ENCODE data around the gene ROR1.

DNA sequence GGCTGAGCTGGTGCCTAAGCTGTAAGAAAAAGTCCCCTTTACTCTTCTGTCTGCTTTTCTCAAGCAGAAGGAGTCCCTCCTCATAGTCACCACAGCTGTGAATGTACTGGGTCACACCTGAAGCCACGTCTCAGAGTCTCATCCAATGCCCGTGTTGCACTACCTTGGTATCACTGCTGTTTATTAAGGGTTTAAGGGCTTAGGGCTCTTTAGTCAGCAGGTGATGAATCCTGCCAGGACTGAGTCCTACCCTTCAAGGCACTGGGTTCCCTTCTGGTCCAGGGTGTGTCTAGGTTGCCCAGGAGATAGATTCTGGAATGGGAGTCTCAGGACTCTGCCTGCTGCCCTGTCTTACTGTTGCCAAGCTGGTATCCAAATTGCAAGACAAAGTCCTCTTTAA, 33.4 kb upstream of the ROR1 start:
- TF ChIP-seq CTCF (conservative IDR thresholded peaks at IDR 0.05; ENCODE audit: low read depth, low read length) (no peak), POLR2A (IDR thresholded peaks at IDR 0.05; ENCODE audit: low read depth, low read length) (no peak), MAZ (IDR thresholded peaks at IDR 0.05; ENCODE audit: borderline replicate concordance, low read depth, low read length) (no peak), NFE2L2 (IDR thresholded peaks at IDR 0.05; ENCODE audit: low read depth, low read length) (no peak), MXI1 (IDR thresholded peaks at IDR 0.05; ENCODE audit: borderline replicate concordance, low read depth, low read length) (no peak), RAD21 (IDR thresholded peaks at IDR 0.05; ENCODE audit: low read length) (no peak), CEBPB (IDR thresholded peaks at IDR 0.05; ENCODE audit: low read depth, low read length) (no peak)
- TF ChIP-seq, protein P1, sequence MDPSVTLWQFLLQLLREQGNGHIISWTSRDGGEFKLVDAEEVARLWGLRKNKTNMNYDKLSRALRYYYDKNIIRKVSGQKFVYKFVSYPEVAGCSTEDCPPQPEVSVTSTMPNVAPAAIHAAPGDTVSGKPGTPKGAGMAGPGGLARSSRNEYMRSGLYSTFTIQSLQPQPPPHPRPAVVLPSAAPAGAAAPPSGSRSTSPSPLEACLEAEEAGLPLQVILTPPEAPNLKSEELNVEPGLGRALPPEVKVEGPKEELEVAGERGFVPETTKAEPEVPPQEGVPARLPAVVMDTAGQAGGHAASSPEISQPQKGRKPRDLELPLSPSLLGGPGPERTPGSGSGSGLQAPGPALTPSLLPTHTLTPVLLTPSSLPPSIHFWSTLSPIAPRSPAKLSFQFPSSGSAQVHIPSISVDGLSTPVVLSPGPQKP (IDR thresholded peaks at IDR 0.05; ENCODE audit: borderline replicate concordance, low read depth, low read length), result no peak
- TF ChIP-seq, protein P2, sequence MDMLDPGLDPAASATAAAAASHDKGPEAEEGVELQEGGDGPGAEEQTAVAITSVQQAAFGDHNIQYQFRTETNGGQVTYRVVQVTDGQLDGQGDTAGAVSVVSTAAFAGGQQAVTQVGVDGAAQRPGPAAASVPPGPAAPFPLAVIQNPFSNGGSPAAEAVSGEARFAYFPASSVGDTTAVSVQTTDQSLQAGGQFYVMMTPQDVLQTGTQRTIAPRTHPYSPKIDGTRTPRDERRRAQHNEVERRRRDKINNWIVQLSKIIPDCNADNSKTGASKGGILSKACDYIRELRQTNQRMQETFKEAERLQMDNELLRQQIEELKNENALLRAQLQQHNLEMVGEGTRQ (IDR thresholded peaks at IDR 0.05; ENCODE audit: low read depth, low read length), result no peak
